HT-29 (cell line): ENCODE results near the gene CRNKL1. TPM values are rescaled to one million over a fixed set of nuclear protein-coding genes. Genes with fewer than 3 reads are reported as not detected.
A peak's percentile ranks its signal among the peaks of the same experiment; 100 is the strongest.
"Not testable (repeated sequence)": the region's sequence is repeated elsewhere in the genome, so short reads cannot be mapped to it uniquely, and the experiment has no call there.

Source experiments
- DNase-seq: peaks from one replicate; pipeline ENCODE4 v3.0.0-alpha.2; 2015; ENCODE audit warnings: low spot score
- total RNA-seq: library from RNA; depleted of rRNA; stranded (reverse); fragments of >200 nt; shearing (Covaris generic); gene quantifications from 2 replicates; pipeline ENCODE4 v1.2.3, GENCODE V29; 2014

The CRNKL1 gene
- total RNA-seq, 1 experiment from 2014 or later = 8.1 TPM

DNA sequence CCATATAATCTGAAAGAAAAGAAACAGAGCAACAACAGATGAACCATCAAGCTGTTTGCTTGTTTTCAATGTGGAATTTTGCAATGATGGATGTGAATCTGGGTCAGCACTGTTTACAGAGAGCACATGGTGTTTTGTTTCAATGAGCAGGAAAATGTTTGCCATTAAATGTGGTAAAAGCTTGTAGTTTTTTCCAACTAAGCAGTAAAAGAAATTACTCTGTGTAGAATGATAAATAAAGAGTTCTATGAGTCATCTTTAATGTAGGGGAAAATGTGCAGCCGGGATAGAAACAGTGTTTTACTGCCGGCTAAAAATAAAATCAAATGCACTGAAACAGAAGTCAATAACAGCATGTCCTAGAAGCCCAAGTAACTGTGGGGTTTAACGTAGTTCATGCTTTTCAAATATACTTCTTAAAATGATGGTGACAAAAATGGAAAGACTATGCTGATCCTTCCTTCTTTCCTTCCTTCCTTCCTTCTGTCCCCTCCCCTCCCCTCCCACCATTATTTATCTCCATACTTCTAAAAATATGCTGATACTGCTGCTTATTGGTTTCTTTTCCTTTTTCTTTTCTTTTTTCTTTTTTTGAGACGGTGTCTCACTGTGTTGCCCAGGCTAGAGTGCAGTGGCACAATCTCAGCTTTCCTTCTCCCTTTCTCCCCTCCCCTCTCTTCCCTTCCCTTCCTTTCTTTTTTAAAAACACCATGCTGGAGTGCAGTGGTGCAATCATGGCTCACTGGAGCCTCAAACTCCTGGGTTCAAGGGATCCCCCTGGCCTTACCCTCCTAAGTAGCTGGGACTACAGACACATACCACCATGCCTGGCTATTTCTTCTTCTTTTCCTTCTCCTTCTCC, 41.4 kb downstream of the CRNKL1 start:
- DNase-seq = no peak

DNA sequence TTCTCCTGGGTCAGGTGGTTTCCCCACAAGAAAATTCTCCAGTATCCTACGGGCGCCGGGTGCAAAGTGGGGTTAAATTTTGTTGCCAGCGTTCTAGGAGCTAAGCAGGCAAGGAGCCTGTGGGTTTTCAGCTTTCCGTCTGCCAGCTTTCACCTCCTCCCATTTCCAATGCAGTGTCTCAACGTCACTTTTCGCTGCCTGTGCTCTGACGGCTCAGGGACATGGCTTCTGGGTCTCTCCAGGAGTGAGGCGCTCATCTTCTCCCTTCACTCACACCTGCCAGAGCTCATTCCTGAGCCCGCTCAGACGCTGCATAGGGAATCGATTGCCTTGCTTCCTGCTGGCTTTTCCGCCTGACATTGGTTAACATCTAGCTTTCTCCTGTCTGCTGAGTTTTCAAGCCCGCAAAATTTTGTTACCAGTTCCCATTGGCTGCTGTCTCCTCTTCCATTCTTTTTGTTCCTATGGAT, 42.4 kb downstream of the CRNKL1 start:
- no peak for DNase-seq

DNA sequence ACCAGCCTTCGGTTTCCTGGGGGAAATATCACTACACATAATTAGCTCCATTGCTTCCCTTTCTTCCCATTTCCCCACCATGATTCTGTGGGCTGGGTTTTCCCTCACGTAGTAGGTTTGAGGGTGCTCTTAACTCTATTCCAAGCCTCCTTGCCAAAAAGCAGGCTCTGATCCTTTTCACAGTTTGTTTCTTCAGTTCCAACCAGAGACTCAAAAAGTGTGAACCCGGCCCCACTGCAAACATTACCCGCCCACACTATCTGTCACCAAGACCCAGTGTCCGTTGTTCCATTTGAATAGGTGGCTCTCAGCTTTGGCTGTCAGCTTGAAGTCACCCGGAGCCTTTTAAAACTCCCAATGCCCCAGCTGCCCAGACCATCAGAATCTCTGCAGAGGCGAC, 46.9 kb downstream of the CRNKL1 start:
- no peak for DNase-seq

DNA sequence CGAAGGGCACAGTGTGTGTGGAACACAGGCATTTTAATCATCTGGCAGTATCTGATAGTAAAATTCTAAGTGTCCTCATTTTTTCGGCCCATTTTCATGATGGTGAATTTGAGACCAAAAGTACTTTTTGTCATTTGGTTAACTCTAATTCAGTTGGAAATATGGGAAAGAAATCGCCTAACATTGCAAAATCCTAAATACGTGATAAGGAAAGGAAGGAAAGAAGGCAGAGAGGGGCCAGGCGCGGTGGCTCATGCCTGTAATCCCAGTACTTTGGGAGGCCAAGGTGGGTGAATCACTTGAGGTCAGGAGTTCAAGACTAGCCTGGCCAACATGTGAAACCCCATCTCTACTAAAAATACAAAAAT, 48.3 kb downstream of the CRNKL1 start:
- DNase-seq = not testable (repeated sequence)

DNA sequence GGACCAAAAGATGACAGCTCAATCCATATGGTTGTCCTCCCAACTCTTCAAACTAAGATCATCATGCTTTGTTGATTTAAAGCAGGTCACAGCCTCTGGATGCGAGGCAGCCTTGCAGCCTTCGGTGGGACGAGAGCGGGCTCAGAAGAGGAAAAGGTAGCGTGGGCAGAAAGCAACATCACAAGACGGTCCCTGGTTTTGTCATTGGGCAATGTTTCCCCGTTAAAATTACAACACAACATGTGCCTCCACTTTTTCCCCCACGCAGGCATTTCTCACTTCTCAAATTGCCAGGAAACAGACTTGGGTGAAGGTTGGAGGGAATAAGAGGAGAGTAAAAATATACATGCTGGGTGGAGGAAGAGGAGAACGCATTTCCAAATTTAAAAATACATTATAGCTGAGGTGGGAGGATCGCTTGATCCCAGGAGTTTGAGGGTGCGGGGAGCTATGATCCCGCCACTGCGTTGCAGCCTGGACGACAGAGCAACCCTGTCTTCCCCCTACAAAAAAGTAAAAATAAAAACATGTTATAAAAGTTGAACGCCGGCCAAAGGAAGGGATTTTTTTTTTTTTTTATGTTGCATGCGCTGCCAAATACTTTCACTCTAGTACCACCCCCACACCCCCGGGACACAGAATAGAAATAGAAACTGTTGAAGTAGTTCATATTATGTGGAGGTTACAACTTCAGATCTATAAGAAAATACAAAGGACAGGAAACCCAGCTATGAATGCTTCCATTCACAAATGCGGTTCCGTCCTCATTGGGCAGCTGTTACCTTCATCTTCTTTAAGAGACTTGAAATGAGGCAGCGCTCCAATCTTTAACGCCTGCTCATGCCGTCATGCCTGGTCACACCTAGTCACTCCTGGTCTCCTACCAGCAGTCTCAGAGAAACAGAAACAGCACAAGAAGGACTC, 49.0 kb downstream of the CRNKL1 start:
- DNase-seq = no peak

DNA sequence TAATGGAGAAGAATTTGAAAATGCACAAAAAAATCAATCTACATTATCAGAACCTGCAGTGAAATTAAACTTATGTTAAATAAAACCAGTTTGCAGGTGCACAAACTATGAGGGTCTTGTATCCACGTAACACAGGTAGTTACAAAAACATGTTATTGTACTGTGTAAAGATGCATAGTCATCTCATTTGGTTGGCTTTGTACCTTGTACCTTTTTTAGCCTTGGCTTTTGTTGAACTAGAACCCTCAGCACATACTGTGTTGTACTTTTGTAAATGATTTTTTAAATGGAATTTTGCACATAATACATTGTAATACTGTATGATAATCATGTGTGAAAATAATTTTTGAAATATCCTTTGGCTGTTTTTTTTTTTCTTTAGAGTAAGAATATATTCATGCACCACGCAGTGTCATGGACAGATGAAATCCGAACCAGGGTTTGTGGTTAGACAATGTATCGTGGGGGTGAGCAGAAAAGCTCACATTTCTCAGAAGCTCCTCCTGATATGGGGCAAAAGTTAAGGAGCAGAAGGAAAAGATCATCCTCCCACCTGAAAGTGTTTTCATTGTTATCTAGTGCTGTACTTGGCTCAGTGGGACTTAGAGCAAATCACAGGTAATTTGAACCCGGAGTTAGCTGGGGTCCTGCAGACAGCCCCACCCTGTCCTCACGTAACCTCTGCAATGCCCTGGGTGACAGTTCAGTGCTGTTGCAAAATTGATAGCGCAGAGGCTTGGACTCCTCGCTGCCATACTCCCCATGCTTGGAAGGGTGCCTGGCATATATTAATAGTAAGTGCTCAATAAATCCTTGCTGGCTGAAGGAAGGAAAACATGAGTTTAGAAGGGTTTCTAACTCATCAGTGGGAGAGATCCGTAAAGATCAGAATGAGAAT, 49.9 kb downstream of the CRNKL1 start:
- no peak for DNase-seq

DNA sequence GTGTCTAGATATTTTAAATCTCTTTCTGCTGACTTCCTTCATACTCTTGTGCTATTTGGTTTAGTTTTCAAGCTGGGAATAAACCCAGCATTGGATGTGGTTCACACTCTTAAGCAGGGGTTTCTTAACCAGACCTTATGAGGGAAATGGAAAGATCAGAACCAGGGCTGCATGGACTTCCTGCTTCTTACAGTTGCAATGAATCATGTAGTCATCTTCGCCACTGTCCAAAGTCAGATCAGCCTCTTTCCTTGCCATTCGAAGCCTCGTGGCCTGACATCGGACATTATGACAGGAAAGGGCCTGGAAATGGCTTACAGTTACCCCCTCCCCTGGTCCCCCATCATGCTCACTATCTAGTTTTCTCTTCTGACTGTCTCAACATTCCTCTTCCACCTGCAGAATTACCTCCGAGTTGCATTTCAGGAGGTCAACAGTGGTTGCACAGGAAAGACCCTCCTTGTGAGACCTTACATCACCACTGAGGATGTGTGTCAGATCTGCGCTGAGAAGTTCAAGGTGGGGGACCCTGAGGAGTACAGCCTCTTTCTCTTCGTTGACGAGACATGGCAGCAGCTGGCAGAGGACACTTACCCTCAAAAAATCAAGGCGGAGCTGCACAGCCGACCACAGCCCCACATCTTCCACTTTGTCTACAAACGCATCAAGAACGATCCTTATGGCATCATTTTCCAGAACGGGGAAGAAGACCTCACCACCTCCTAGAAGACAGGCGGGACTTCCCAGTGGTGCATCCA, 51.9 kb downstream of the CRNKL1 start:
- no peak for DNase-seq

DNA sequence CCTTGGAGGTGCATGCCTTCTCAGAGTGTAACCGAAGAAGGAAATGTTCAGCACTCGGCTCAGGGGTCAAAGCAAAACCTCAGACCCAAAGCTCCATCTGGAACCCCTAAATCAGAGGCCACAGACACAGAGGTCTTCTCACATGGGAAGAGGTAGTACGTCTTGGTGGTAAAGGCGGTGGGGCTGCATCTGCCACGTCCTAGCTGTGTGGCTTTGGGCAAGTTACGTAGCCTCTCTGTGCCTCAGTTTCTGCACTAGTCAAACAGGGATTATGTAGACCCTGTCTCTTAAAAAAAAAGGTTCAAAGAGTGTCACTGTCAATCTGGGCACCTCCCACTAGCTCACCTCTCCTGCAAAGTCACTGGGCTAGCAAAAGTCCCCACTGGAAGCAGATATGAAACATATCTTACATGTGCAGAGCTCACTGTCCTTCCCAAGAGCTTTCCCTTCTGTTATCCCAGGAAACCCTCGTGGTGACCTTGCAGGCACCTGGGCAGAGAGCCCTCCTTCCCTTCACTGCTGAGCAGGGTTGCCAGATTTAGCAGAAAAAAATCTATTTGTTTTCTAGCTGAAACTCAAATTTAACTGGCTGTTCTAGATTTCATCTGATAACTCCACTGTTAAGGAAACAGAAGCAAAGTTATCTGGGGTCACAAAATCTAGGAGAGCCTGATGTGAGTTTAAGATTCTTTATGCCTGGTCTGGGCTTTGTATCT, 53.1 kb downstream of the CRNKL1 start:
- DNase-seq = no peak

DNA sequence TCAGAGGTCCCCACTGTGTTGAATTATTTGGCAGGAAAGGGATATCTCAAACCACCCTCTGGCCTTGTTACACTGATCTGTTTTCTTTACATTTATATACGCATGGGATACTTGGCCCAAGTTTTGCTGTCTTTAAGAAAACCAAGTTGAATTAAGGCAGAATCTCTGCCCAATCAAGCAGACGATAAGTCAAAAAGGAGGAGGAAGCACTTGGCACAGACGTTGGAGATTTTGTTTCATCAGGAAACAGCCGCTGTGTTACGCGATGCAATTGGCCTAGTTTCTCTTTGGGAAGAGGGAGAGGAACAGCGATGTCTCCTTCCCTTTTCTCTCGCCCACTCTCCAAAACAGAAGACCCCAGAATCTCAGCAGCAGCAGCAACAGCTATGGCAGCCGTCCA, 55.3 kb downstream of the CRNKL1 start:
- no peak for DNase-seq

DNA sequence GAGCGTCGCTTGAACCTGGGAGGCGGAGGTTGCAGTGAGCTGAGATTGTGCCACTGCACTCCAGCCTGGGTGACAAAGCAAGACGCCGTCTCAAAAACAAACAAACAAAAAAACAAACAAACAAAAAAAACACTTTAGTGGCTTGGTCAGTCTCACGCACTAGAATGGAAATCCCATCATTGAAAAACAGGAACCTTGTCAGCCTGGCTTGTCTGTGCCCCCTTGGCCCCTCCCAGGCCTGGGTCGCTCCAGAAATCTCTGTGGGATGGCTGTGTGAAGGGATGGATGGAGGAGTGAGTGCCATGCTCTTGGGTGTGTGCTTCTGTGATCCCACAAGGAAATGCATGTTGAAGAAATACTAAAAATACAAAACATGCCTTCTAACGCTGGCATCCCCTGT, 56.0 kb downstream of the CRNKL1 start:
- no peak for DNase-seq

DNA sequence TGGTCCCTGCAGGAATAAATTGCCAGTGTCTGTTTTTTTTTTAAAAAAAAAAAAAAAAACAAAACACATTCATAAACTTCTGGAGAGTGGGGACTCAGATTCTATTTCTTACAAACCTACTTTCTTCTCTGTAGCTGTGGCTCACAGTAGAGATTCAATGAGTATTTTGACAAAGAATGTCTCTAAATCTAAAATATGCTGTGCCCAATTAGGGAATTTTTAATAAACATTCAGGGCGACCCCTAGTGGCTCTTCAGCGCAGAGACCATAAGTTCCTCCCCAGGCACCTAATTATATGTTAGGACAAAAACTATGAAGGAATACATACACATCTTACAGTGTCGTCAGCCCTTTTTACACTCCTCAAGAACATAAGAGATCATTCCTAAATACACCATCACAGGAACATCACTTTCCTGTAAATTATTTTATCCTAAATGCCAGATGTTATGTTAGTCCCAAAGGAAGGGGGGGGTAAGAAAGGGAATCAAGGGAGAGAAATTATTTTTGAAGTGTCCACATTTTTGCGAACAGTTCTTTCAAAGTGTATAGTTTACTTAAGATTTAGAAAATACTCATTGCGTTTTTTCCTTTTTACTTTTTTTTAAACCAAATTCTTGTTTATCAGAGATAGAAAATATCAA, 56.9 kb downstream of the CRNKL1 start:
- DNase-seq = peak; percentile 78

DNA sequence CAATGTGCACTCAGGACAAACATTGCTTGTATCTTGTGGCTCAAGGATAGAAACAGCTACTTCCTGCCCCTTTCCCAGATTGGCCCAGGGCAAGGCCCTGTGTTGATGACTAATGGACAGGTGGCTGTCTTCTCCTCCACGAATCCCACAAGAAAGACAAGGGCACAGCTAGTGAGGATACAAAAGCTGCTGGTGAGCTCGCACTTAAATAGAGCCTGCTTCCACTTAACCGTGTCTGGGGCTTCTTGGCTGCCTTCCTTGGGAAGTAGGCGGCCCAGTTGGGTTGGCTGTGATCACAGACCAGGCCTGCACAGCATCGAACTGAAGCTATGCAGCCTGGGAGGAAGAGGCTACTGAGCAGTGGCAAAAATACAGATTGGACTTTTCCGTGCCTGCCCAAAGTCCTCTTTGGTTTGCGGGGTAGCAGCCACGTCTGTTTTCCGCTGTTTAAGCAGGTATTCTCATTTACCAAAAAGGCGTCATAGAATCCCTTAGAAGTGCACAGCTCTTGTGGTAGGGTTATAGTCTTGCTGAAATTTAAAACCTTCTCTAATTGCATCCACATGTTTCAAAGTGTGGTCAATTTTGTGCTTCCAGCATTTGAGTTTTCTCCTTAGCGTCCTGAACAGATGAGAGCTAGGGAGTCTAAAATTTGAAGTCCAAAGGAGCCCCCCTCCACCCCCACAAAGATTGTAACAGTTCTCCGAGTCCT, 58.2 kb downstream of the CRNKL1 start:
- no peak for DNase-seq

DNA sequence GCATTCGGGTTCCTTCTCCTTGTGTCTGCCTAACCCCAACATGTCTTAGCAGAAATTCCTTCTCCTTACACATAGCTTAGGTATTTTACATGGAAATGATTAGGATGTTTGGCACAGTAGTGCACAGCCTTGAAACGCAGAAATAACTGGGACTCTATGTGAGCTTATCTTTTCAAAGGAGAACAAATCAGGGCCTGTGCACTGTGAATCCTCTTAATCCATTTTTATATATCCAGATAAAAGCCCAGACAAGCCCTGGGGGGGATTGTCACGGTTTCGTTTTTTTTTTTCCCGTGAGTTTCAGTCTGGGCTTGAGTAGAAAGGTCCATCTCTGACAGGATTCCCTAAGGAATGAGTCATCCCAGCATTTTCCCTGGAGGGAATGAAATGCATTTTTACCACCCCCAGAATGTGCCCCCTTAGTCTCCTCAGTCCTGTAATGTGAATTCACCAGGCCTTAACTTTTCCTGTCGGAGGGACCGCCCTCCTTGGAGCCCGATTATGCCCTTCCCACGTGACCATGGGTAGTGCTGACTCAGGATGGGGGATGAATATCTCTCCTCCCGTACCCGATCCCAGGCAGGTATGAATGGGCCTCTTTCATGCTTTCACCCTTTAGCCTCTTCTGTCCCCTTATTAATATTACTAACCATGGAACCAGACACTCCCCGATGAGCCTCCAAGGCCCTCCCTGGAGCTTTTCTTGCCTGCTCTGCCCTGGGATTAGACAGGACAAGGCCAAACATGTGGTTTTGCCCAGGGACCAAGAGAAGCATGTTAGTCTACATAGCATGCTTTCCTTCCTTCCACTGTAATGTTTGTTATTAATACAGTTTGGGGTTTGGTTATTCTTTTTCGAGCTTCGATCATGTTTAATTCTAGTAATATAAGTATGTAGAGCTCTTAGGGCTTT, 59.0 kb downstream of the CRNKL1 start:
- peak; percentile 28 for DNase-seq

DNA sequence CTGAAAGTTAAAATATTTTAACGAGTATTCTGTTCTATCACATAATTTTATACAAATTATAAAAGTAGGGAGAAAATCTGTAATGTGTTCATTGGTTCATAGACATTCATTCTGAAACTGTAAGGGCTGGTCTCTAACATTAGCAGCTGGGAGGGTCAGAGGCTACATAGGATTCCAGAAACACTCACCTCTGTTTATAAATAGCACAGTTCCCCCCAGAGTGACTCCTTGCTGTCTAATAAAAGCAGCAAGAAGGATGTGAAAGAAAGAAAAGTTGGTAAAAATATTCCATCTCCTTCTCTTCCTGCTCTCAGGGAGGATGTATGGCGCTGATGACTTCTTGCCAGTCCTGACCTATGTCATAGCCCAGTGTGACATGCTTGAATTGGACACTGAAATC, 60.4 kb downstream of the CRNKL1 start:
- DNase-seq = no peak

DNA sequence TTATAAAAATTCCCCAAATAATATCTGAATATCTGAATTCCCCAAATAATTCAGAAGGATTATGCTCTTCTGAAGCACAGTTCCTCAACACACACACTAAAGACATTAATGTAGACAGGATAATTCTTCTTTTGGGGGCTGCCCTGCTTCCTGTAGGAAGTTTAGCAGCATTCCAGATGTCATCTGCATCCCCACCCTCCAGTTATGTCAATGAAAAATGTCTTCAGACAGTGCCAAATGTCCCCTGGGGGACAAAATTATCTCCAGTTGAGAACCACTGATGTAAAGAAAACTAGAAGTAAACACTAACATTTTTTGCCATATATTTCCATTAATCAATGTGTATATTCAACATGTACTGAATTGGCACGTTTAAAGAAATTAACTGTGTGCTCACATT, 61.0 kb downstream of the CRNKL1 start:
- DNase-seq = no peak

DNA sequence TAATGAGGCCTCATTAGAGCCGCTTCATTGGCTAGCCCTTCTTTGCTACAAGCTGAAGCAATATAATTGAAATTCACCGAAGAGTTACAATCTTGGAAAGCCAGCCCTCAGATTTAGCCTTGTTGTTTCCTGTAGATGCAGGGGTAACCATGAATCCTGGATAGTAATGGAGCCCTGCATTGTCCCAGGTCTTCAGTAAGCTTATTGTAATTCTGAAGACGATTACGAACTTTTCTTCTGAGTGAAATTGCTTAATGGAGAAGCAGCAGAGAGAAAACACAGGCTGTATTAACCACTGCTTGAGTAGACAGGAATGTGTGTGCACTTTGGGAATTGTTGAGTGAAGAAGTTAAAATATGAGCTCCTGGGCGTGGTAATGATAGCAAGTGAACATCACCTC, 61.4 kb downstream of the CRNKL1 start:
- no peak for DNase-seq

DNA sequence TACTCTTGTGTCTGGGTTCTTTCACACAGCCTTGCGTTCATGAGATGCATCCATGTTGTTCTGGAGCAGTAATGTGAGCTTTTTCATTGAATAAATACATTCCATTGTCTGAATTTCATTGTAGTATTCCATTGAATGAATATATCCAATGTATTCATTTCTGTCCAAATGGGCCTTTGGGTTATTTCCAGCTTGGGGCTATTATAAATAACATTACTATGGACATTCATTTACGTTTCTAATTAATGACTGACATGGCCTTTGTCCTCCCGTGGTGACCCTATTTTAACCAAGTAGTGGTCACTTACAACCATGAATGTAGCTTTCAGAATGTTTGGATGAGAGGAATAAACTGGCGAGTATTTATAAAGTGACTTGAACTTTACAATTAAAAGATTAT, 65.2 kb downstream of the CRNKL1 start:
- no peak for DNase-seq

DNA sequence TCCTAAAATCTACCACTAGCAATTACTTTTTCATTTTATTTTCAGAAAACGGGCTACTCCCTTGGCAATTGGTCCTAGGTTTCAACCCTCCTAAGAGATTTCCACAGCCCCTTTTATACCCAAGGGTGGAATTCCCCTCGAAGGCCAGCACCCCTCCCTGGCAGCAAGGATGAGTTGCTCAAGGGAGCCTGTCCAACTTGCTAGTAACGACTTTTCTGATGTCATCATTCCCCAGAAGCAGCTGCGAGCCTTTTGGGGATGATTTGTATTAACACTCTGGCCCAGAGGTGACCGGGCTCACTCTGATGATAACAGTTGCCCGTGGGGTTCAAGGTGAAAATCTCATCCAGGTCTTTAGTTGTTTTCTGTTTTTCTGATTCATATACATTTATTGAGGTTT, 65.8 kb downstream of the CRNKL1 start:
- DNase-seq = no peak
